Activated T-cell treated with anti-CD3 and anti-CD28 coated beads, Interleukin-2, amount 50 U/mL, for 4 hours (primary cell): ENCODE results near the gene LOXL3. TPM values are rescaled to one million over a fixed set of nuclear protein-coding genes. Genes with fewer than 3 reads are reported as not detected.

Experiments used
- ATAC-seq, 2 donors: fragments of 200-7000 bp; cut with Tn5 transposase; one replicate each; pipeline ENCODE4 v1.10.0; 2021
- DNase-seq: peaks from one replicate; pipeline ENCODE4 v3.0.0-alpha.2; 2020
- H3K27me3 Mint-ChIP-seq: one replicate; pipeline ENCODE4 v1.8.0; 2021; ENCODE audit warnings: low read depth, mixed read lengths
- H3K36me3 Mint-ChIP-seq: one replicate; pipeline ENCODE4 v1.8.0; 2022; ENCODE audit warnings: mixed read lengths; ENCODE audit not compliant: insufficient read depth
- H3K4me1 Mint-ChIP-seq: one replicate; pipeline ENCODE4 v1.8.0; 2021; ENCODE audit warnings: low read depth, mixed read lengths
- H3K4me3 Mint-ChIP-seq: one replicate; pipeline ENCODE4 v1.8.0; 2021; ENCODE audit warnings: mild to moderate bottlenecking, moderate library complexity, mixed read lengths
- H3K9me3 Mint-ChIP-seq: one replicate; pipeline ENCODE4 v1.8.0; 2021; ENCODE audit warnings: mixed read lengths
- total RNA-seq, 3 donors: library from RNA; stranded (reverse); gene quantifications; one replicate each; pipeline ENCODE4 v1.2.1, GENCODE V29; 2021

Gene LOXL3
- total RNA-seq, 3 donors from 2014 or later, result 0.49 to 1.0 (median 0.99) TPM

GRCh38 chr2:74530239-74531187, 23.2 kb downstream of the LOXL3 start:
- peak overlapping the region; percentile 99 for H3K4me3 Mint-ChIP-seq
- H3K27me3 Mint-ChIP-seq, result no peaks in the 10 kb centered on the region
- peaks cover 39% of the 10 kb centered on the region for H3K36me3 Mint-ChIP-seq
- no peaks in the 10 kb centered on the region for H3K9me3 Mint-ChIP-seq
- peak; percentile 29 to 32 for ATAC-seq
- peaks cover 42% of the 10 kb centered on the region for H3K4me1 Mint-ChIP-seq
- no peak for DNase-seq

GRCh38 chr2:74529357-74530238, 24.1 kb downstream of the LOXL3 start, which contains the start of the genes AUP1 and HTRA2:
TSS of gene AUP1 (minus strand) at chr2:74529706. CDS start at chr2:74529629, 77 bp downstream.
TSS of gene HTRA2 (plus strand) at chr2:74529933. CDS start at chr2:74530007, 74 bp downstream.
- DNase-seq (peak; percentile 78), ATAC-seq (peak; percentile 91 to 93)
- H3K4me1 Mint-ChIP-seq, result peaks cover 42% of the 10 kb centered on the region
- H3K36me3 Mint-ChIP-seq, result peaks cover 39% of the 10 kb centered on the region
- peak within 1 kb of the TSS; percentile 99 for H3K4me3 Mint-ChIP-seq
- H3K9me3 Mint-ChIP-seq, result no peaks in the 10 kb centered on the region
- H3K27me3 Mint-ChIP-seq, result no peaks in the 10 kb centered on the region

GRCh38 chr2:74528600-74529356, 25.0 kb downstream of the LOXL3 start:
- peak; percentile 5 for ATAC-seq
- no peak for DNase-seq
- peak overlapping the region; percentile 99 for H3K4me3 Mint-ChIP-seq
- H3K4me1 Mint-ChIP-seq, result peaks cover 42% of the 10 kb centered on the region
- H3K27me3 Mint-ChIP-seq, result no peaks in the 10 kb centered on the region
- H3K36me3 Mint-ChIP-seq, result peaks cover 39% of the 10 kb centered on the region
- no peaks in the 10 kb centered on the region for H3K9me3 Mint-ChIP-seq

- Mint-ChIP-seq H3K9me3 (no peaks in the 10 kb centered on the region), H3K4me1 (peaks cover 42% of the 10 kb centered on the region), H3K27me3 (peaks cover 2% of the 10 kb centered on the region), H3K4me3 (peak overlapping the region; percentile 99), H3K36me3 (peaks cover 36% of the 10 kb centered on the region)
- ATAC-seq (no peak), DNase-seq (no peak)
Observed at GRCh38 chr2:74527741-74528140, 26.0 kb downstream of the LOXL3 start.

GRCh38 chr2:74526649-74527230, 27.0 kb downstream of the LOXL3 start:
- Mint-ChIP-seq H3K4me3 (no peak overlapping the region), H3K4me1 (peaks cover 36% of the 10 kb centered on the region), H3K36me3 (peaks cover 31% of the 10 kb centered on the region), H3K9me3 (no peaks in the 10 kb centered on the region), H3K27me3 (peaks cover 6% of the 10 kb centered on the region)
- DNase-seq (no peak), ATAC-seq (no peak)

GRCh38 chr2:74525717-74526648, 27.8 kb downstream of the LOXL3 start, which contains the start of gene DQX1:
TSS of gene DQX1 (minus strand) at chr2:74526231. CDS start at chr2:74525729, 502 bp downstream.
- H3K4me1 Mint-ChIP-seq, result peaks cover 29% of the 10 kb centered on the region
- H3K4me3 Mint-ChIP-seq, result peak within 1 kb of the TSS; percentile 40
- H3K9me3 Mint-ChIP-seq, result no peaks in the 10 kb centered on the region
- no peak for DNase-seq
- H3K27me3 Mint-ChIP-seq, result peaks cover 9% of the 10 kb centered on the region
- no peak for ATAC-seq
- H3K36me3 Mint-ChIP-seq, result peaks cover 30% of the 10 kb centered on the region

GRCh38 chr2:74524955-74525716, 28.6 kb downstream of the LOXL3 start:
- Mint-ChIP-seq H3K9me3 (no peaks in the 10 kb centered on the region), H3K36me3 (peaks cover 27% of the 10 kb centered on the region), H3K4me1 (peaks cover 24% of the 10 kb centered on the region), H3K4me3 (no peak overlapping the region), H3K27me3 (peaks cover 16% of the 10 kb centered on the region)
- ATAC-seq (no peak), DNase-seq (no peak)

- H3K27me3 Mint-ChIP-seq, result peaks cover 27% of the 10 kb centered on the region
- no peaks in the 10 kb centered on the region for H3K9me3 Mint-ChIP-seq
- peaks cover 27% of the 10 kb centered on the region for H3K36me3 Mint-ChIP-seq
- DNase-seq (no peak), ATAC-seq (no peak)
- H3K4me3 Mint-ChIP-seq, result no peak overlapping the region
- H3K4me1 Mint-ChIP-seq, result peaks cover 21% of the 10 kb centered on the region
Observed at GRCh38 chr2:74524005-74524404, 29.7 kb downstream of the LOXL3 start.

GRCh38 chr2:74522516-74522915, 31.2 kb downstream of the LOXL3 start:
- Mint-ChIP-seq H3K4me3 (no peak overlapping the region), H3K9me3 (no peaks in the 10 kb centered on the region), H3K27me3 (peaks cover 42% of the 10 kb centered on the region), H3K36me3 (peaks cover 18% of the 10 kb centered on the region), H3K4me1 (peaks cover 8% of the 10 kb centered on the region)
- no peak for ATAC-seq
- no peak for DNase-seq

- ATAC-seq (no peak), DNase-seq (no peak)
- H3K4me1 Mint-ChIP-seq, result peaks cover 20% of the 10 kb centered on the region
- no peaks in the 10 kb centered on the region for H3K9me3 Mint-ChIP-seq
- peaks cover 83% of the 10 kb centered on the region for H3K27me3 Mint-ChIP-seq
- H3K36me3 Mint-ChIP-seq, result no peaks in the 10 kb centered on the region
- H3K4me3 Mint-ChIP-seq, result peak overlapping the region; percentile 56
Observed at GRCh38 chr2:74516650-74517049, 37.1 kb downstream of the LOXL3 start.

- ATAC-seq (peak; percentile 85), DNase-seq (peak; percentile 71)
- H3K9me3 Mint-ChIP-seq, result no peaks in the 10 kb centered on the region
- no peaks in the 10 kb centered on the region for H3K36me3 Mint-ChIP-seq
- peaks cover 20% of the 10 kb centered on the region for H3K4me1 Mint-ChIP-seq
- peaks cover 86% of the 10 kb centered on the region for H3K27me3 Mint-ChIP-seq
- H3K4me3 Mint-ChIP-seq, result peak overlapping the region; percentile 56
Observed at GRCh38 chr2:74515981-74516633, 37.6 kb downstream of the LOXL3 start.
